DMS53 (cell line): ENCODE measurements around the gene ALK.

ENCODE experiments used
- DNase-seq: peaks from one replicate; lab custom pipeline; 2025; lab: John Stamatoyannopoulos, UW

Gene ALK

DNA sequence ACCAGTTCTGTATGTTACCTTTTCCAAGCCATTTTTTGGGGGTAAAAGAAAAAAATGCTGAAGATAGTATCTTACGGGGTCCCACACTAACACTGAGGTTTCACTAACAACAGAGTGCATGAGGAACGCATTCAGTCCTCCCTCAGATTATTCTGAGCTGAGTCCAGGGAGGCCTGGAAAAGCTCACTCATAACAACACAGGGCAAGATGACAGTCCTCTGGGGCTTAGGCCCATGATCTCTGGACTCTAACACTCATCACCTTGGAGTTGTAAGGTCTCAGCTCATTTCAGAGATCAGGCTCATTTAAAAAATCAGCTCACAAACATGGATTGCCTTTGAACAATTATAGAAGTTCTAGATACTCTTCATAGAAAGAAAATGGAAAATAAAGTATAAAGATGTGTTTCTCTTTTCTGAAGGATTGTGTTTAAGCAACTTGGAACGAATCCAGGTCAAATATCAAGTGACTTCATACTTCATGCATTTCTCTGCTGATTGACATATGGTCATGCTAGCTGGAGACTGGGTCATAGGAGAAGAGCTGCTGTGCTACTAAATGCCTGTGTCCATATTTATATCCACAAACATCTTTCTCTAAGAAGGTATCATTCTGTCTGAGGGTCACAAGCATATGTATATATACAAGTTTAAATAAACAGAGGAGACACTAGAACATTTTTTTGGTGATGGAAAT is 265.8 kb downstream of the ALK start:
- DNase-seq, result peak; percentile 42

- DNase-seq, result no peak
These were observed 270.7 kb downstream of the ALK start for GRCh38 chr2:29650631-29651097.

DNA sequence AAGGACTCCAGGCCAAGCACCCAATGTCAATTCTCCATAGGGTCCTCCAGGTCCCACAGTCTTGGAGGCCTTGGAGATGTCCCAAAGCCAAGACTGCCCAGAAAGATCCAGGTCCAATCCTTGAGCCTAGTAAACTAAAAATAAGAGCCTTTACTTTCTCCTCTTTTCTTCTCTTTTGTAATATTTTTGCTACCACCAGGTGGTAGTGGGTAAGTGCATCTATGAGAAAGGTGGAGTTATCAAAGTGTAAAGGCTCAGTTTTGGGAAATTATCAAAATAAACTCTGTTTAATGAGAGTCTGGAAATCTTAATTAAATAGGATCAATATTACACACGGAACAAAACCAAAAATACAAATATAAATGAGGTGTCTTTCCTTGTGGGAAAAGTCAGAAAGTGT is 276.4 kb downstream of the ALK start:
- peak; percentile 13 for DNase-seq

DNA sequence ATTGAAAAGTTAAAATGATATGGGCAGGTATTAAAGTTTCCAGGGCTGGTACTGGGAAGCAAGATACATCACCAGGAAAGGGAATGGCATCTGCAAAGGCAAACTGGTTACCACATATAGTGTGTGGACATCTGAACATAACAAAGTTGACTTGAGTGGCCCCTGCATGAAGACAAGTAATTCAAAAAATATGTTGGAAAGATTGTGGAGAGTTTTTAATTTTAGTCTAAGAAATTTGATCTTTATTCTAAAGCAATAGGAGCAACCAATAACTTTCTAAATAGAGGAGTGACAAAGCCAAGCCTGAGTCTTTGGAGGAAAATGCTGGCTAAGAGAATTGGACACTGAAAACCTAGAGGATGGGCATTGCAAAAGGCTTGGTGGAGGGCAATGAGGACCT is 278.2 kb downstream of the ALK start:
- DNase-seq, result no peak

GRCh38 chr2:29640360-29640759 is 281.0 kb downstream of the ALK start:
- no peak for DNase-seq

GRCh38 chr2:29638641-29639040 is 282.7 kb downstream of the ALK start:
- no peak for DNase-seq

GRCh38 chr2:29634916-29635315 is 286.5 kb downstream of the ALK start:
- no peak for DNase-seq

- DNase-seq, result no peak
These were observed 289.4 kb downstream of the ALK start for GRCh38 chr2:29632018-29632417.

GRCh38 chr2:29629495-29629894 is 291.9 kb downstream of the ALK start:
- DNase-seq, result no peak

DNA sequence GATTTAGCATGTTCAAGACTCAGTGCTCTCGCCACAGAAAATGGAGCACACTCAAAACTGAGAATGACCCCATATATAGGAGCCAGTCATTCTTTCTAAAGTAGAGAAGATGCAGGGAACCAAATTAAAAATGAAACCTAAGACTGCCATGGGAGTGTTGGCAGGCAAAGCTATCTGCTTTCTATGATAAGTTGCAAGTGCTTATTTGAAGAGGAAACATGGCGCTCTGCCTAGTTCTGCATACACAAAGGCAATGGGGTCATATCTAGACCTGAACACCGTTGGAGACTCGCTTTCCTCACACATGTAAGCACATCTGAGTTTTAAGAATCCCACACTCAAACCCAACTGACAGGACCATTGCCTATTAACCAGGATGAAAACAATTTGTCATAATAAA is 292.5 kb downstream of the ALK start:
- DNase-seq, result no peak

GRCh38 chr2:29628108-29628745 is 293.2 kb downstream of the ALK start:
- DNase-seq, result no peak

DNA sequence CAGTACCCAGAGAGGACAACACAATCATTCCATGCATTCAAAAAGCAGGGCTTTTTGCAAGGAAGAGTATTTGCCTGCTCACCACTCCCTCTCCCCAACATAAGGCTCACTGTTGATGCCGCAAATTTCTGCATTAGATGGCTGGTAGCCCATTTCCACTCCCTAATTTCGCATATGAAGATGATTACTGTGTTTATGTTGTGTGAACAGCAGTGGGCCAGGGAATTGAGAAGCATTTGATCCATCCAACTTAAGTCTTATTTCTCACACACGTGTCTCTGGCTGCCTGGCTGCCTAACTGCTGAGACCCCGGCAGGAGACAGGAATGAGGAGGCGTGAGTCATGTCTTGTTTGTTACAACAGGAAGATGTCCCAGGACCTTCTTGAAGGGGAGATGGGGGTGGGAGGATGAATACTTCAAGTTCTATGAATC is 294.1 kb downstream of the ALK start:
- no peak for DNase-seq

DNA sequence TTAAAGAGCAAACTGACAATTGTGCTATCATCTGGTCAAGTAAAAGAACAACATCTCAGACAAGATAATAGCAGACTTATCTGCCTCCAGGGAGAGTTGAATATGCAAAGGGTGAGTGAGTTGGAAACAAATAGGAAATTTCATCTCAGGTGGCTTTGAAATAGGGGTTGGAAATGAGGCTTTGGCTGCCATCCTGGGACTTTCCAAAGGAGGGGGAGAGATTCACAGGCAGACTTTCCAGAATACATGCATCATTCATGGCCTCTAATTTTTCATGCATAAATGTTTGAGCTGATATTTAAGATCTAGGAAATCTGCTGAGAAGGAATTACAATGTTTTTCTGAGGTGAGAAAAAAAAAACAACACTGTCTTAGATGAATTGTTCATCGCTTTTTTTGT is 300.5 kb downstream of the ALK start:
- DNase-seq, result no peak

GRCh38 chr2:29619689-29620088 is 301.7 kb downstream of the ALK start:
- no peak for DNase-seq

DNA sequence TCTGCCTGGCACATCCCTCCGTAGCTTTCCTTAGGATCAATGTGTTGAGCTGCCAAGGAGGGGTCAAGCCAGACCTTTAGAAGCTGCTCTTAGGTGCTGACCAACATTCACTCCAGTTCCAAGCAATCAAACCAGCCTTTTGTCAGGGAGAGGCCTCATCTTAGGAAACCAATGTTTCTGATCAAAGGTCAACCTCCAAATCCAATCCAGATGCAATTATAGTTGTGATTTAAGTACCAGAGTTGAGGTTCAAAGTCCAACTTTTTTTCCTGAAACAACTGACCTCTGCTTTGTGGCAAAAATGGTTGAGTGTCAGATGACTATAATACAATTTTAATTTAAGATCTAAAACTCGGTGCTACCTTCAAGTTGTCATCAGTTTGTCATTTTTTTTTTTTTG is 303.4 kb downstream of the ALK start:
- peak; percentile 12 for DNase-seq

GRCh38 chr2:29617351-29617750 is 304.0 kb downstream of the ALK start:
- DNase-seq, result no peak

DNA sequence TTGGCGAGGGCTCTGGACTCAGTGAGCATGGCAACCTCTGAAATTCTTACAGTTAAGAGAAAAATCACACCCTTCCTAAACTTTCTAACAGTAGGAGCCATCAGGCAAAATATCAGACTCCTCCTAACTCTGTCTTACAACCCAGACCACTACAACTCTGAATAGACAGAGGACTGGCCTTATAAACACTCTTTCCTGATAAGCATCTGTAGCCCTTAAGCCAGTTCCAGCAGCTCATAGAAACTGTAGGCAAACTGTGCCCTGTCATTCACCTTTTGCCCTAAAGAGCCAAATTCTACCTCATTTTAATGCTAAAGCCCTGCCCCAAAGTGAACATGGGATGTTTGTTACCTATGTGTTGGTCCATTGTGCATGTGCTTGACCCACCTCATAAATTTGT is 304.8 kb downstream of the ALK start:
- DNase-seq, result no peak

DNA sequence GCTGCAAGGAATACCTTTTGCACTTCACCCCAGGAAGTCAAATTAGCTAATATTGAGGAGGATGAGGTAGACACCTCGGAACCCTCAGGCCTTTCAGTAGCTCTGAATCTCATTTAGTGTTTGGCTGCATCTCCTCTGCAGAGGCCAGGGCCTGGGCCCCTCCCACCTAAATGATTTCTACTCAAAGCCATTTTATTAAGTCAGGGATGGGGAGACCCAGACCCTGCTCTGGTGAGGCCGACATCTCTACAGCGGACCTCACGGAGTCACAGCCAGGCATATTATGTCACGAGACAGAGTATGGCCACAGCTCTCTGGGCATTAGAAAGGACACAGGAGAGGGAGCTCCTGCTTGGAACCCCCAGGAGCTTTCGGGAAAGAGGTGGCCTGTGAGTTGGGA is 305.5 kb downstream of the ALK start:
- DNase-seq, result no peak

GRCh38 chr2:29615183-29615582 is 306.2 kb downstream of the ALK start:
- no peak for DNase-seq

DNA sequence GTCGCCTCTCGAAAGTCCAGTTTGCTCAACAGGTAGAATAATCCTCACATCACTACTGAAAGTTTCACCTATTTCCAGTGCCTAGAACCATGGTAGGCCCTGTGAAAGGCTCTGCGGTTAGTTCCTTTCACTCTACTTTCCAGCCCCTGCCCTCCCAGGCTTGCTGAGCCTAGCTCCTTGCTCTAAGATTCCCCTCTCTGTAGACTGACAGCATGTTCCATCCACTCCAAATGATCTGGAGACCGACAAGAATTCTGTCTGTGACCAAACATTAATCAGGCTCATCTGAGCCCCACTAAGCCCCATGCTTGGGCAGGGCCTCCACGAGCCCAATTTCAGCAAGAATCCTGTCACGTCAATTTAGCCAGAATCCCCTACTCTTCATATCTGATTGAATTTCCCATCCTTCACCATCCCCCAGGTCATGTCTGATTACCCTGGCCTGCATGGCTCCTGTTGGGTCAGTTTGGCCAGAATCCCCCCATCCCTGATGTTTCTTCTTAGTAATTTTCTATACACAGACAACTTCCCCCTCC is 307.0 kb downstream of the ALK start:
- DNase-seq, result no peak

- no peak for DNase-seq
These were observed 307.6 kb downstream of the ALK start for GRCh38 chr2:29613792-29614266.

- no peak for DNase-seq
These were observed 308.3 kb downstream of the ALK start for GRCh38 chr2:29613067-29613466.

DNA sequence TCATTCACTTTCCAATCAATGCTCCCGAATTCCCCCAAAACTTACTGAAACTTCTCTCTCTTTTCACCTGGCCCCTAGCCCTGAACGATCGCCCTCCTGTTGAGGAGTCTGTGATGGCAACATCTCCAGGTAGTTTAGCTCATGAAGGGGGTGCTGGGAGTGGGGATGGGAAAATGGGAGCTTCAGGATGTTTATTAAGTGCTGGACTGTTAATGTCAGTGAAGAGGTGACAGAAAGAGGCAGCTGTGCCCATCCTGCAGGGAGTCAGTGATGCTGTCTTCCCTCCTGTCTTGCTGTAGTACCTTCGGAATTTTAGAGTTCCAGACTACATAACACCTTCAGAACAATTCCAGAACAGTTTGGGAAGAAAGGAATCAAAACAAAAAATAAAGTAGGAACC is 308.8 kb downstream of the ALK start:
- no peak for DNase-seq
